Gastrocnemius medialis (tissue), 4 donors: ENCODE data around the gene SH3BP5. TPM values are rescaled to one million over a fixed set of nuclear protein-coding genes. Genes with fewer than 3 reads are reported as not detected.

ENCODE experiments used
- ATAC-seq, 2 donors: fragments of 150-250 bp; one replicate each; pipeline ENCODE4 v1.9.1; 2016
- DNase-seq, 2 donors: peaks; one replicate each; pipeline ENCODE4 v3.0.0-alpha.2; 2019
- H3K27ac ChIP-seq, 4 donors: fragments of 200-600 bp; sonication (generic); 1 replicate in 1 of 4; 2 replicates in 3 of 4; pipeline ENCODE4 v1.5.1; 2016 to 2018; ENCODE audit warnings: mild to moderate bottlenecking in 2 of 4, moderate library complexity in 1 of 4
- H3K27me3 ChIP-seq, 3 donors: fragments of 200-600 bp; sonication (generic) in 2 of 3; 1 replicate in 1 of 3; 2 replicates in 2 of 3; pipeline versions ENCODE4 v1.5.1 to v1.6.0; 2016 to 2019; ENCODE audit warnings: mild to moderate bottlenecking in 1 of 3, moderate library complexity in 1 of 3
- H3K36me3 ChIP-seq, 2 donors: fragments of 200-600 bp; sonication (generic) in 1 of 2; one replicate each; pipeline ENCODE4 v1.5.1; 2017 to 2018
- H3K4me1 ChIP-seq, 2 donors: fragments of 200-600 bp; sonication (generic) in 1 of 2; one replicate each; pipeline ENCODE4 v1.5.1; 2016 to 2017; ENCODE audit warnings: mild to moderate bottlenecking in 2 of 2
- H3K4me3 ChIP-seq, 4 donors: fragments of 200-600 bp; sonication (generic) in 3 of 4; 1 replicate in 1 of 4; 2 replicates in 3 of 4; pipeline ENCODE4 v1.5.1; 2016 to 2019; ENCODE audit warnings: mild to moderate bottlenecking in 2 of 4
- H3K9me3 ChIP-seq, 3 donors: fragments of 200-600 bp; sonication (generic) in 2 of 3; 1 replicate in 1 of 3; 2 replicates in 2 of 3; pipeline ENCODE4 v1.5.1; 2016 to 2019
- POLR2A ChIP-seq, 2 donors: fragments of 450-650 bp; IDR thresholded peaks; one replicate each; pipeline ENCODE4 v1.6.1; 2017; ENCODE audit warnings: antibody characterized with exemption in 2 of 2, mild to moderate bottlenecking in 2 of 2, moderate library complexity in 2 of 2
- in situ Hi-C, 4 donors: fragments of 200-750 bp; cut with MboI; loops; one replicate each; pipeline versions ENCODE4 v1.15.0 to v1.8.0; 2017; ENCODE audit warnings: low sequenced_read_pairs in 4 of 4
- intact Hi-C: fragments of 100-400 bp; cut with DNase I; formaldehyde crosslinking; loops from one replicate; pipeline ENCODE4 v1.15.1; 2023; ENCODE audit warnings: low total_unique reads
- total RNA-seq, 4 donors: library from RNA; depleted of rRNA; stranded (reverse); fragments of >200 nt; gene quantifications; one replicate each; pipeline versions ENCODE4 v1.1.0 to v1.2.3, GENCODE V29; 2016
- TF ChIP-seq, protein P1 (sequence below), 5 experiments: fragments of 450-650 bp in 3 of 5; fragments of 200-600 bp in 2 of 5; sonication (generic) in 2 of 5; IDR thresholded peaks in 4 of 5; conservative IDR thresholded peaks in 1 of 5; 1 replicate in 4 of 5; 2 replicates in 1 of 5; pipeline ENCODE4 v1.5.1; 2016 to 2019; ENCODE audit warnings: antibody characterized with exemption in 5 of 5, mild to moderate bottlenecking in 3 of 5, moderate library complexity in 3 of 5

The SH3BP5 gene
- total RNA-seq, 4 donors from 2014 or later = 31.5 to 111 (median 75.5) TPM

DNA sequence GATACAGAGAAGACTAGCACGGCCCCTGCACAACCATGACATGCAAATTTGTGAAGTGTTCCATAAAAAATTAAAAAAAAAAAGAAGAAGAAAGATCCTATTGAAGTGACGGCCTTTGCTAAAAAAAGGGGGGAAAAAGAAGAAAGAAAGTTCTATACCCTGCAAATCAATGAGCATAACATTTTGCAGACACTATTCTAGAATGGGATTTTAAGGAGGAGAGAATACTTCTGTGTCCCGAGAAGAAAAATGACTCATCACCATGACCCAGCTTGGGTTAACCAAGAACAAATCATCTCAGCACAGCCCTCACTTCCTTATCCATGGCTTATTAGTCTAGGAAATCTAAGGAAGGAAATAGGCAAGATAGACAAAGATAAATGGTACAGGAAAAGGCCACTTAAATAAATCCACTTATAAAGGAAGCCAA lies 7.4 kb upstream of the SH3BP5 start:
- peaks cover 3 to 7% of the 10 kb centered on the region in 2 donors for H3K4me1 ChIP-seq
- intact Hi-C loops = no loop called here
- H3K36me3 ChIP-seq = no peaks in the 10 kb centered on the region
- ATAC-seq = peak; percentile 55 to 64
- no peak overlapping the region for H3K27ac ChIP-seq
- no peaks in the 10 kb centered on the region for H3K9me3 ChIP-seq
- no peak for DNase-seq
- H3K4me3 ChIP-seq = no peak overlapping the region
- TF ChIP-seq, protein P1, sequence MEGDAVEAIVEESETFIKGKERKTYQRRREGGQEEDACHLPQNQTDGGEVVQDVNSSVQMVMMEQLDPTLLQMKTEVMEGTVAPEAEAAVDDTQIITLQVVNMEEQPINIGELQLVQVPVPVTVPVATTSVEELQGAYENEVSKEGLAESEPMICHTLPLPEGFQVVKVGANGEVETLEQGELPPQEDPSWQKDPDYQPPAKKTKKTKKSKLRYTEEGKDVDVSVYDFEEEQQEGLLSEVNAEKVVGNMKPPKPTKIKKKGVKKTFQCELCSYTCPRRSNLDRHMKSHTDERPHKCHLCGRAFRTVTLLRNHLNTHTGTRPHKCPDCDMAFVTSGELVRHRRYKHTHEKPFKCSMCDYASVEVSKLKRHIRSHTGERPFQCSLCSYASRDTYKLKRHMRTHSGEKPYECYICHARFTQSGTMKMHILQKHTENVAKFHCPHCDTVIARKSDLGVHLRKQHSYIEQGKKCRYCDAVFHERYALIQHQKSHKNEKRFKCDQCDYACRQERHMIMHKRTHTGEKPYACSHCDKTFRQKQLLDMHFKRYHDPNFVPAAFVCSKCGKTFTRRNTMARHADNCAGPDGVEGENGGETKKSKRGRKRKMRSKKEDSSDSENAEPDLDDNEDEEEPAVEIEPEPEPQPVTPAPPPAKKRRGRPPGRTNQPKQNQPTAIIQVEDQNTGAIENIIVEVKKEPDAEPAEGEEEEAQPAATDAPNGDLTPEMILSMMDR (IDR thresholded peaks at IDR 0.05 in 4 of 5, conservative IDR thresholded peaks at IDR 0.05 in 1 of 5) = no peak
- TF ChIP-seq POLR2A (IDR thresholded peaks at IDR 0.05) = no peak
- H3K27me3 ChIP-seq = no peaks in the 10 kb centered on the region
- in situ Hi-C loops = loop anchor here in 3 of 4 donors (5.0 to 10.0 kb wide), 5 partner anchors 32 to 72 kb away; no protein-coding TSS in a partner anchor

DNA sequence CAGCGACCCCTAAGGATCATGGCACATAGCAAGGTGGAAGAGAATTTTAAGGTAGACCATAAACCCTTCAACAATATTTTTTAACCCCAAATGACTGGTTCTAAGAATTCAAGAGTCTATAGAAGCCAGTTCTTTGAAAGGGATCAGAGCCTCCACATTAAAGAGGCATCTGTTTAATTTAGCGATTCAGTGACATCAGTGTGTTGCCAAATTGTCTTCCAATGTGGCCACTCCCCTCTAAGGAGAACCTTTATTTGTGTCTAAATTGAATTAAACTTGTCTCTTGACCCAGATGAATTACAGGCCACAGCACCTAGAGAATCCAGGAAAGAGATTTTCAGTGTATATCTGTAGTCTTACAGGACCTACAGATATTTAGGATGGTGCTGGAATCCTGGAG lies 6.6 kb upstream of the SH3BP5 start:
- in situ Hi-C loops = loop anchor here in 3 of 4 donors (5.0 to 10.0 kb wide), 5 partner anchors 33 to 72 kb away; no protein-coding TSS in a partner anchor
- Histone ChIP-seq H3K27ac (no peak overlapping the region), H3K27me3 (no peaks in the 10 kb centered on the region), H3K36me3 (no peaks in the 10 kb centered on the region), H3K9me3 (no peaks in the 10 kb centered on the region), H3K4me1 (peaks cover 0 to 1% of the 10 kb centered on the region in 2 donors), H3K4me3 (no peak overlapping the region)
- DNase-seq (no peak), ATAC-seq (no peak)
- intact Hi-C loops = no loop called here
- TF ChIP-seq, protein P1 (IDR thresholded peaks at IDR 0.05 in 4 of 5, conservative IDR thresholded peaks at IDR 0.05 in 1 of 5) = no peak
- no peak for TF ChIP-seq POLR2A (IDR thresholded peaks at IDR 0.05)

DNA sequence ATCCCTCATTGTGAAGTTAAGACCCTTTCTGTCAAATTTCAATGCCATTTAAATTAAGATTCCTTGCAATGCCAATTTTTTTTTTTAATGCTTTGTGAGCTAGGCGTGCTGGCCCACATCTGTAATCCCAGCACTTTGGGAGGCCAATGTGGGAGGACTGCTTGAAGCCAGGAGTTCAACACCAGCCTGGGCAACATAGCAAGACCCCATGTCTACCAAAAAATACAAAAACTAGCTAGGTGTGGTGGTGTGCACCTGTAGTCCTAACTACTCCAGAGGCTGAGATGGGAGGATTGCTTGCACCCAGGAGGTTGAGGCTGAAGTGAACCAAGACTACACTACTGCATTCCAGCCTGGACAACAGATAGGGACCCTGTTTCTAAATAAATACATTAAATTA lies 5.6 kb upstream of the SH3BP5 start:
- H3K27ac ChIP-seq = no peak overlapping the region
- no peaks in the 10 kb centered on the region for H3K9me3 ChIP-seq
- TF ChIP-seq POLR2A (IDR thresholded peaks at IDR 0.05) = no peak
- TF ChIP-seq, protein P1 (IDR thresholded peaks at IDR 0.05 in 4 of 5, conservative IDR thresholded peaks at IDR 0.05 in 1 of 5) = no peak
- H3K4me3 ChIP-seq = no peak overlapping the region
- peaks cover 6 to 9% of the 10 kb centered on the region in 2 donors for H3K4me1 ChIP-seq
- in situ Hi-C loops (loop anchor here in 3 of 4 donors (5.0 to 10.0 kb wide), 5 partner anchors 34 to 71 kb away; no protein-coding TSS in a partner anchor), intact Hi-C loops (no loop called here)
- no peaks in the 10 kb centered on the region for H3K27me3 ChIP-seq
- H3K36me3 ChIP-seq = no peaks in the 10 kb centered on the region
- ATAC-seq = no peak
- DNase-seq = no peak

DNA sequence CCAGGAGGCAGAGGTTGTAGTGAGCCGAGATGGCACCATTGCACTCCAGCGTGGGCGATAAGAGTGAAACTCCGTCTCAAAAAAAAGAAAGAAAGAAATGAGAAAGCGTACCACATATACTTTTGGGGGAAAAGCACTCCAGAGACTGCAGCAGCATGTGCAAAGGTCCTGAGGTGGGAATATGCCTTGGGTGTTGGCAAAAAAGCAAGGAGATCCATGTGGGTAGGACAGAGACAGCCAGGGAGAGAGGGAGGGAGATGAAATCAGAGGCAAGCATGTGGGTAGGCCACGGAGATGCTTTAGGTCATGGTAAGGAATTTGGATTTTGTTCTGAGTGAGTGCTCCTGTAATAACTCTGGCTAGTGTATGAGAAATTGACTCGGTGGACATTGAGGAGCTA lies 3.7 kb upstream of the SH3BP5 start:
- Histone ChIP-seq H3K4me1 (peaks cover 8 to 14% of the 10 kb centered on the region in 2 donors), H3K36me3 (no peaks in the 10 kb centered on the region), H3K9me3 (no peaks in the 10 kb centered on the region), H3K4me3 (no peak overlapping the region), H3K27me3 (no peaks in the 10 kb centered on the region), H3K27ac (no peak overlapping the region)
- DNase-seq = no peak
- ATAC-seq = no peak
- TF ChIP-seq, protein P1 (IDR thresholded peaks at IDR 0.05 in 4 of 5, conservative IDR thresholded peaks at IDR 0.05 in 1 of 5) = no peak
- no peak for TF ChIP-seq POLR2A (IDR thresholded peaks at IDR 0.05)
- in situ Hi-C loops = loop anchor here in 3 of 4 donors (5.0 to 10.0 kb wide), 5 partner anchors 36 to 69 kb away; no protein-coding TSS in a partner anchor
- intact Hi-C loops = no loop called here

DNA sequence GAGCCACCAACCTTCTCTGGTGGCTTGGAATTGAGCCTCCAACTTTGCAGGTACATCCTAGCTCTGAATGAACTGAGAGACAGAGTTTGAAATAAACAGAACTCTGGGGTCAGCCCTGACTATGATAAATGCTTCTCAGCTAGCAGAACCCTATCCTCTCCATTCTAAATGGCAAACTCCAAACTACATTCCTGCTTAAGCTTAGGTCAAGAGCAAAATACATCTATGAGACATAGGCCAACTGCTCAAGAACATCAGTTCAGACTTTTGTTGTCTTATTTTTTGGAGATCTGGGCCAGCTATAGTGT lies 1.5 kb upstream of the SH3BP5 start:
- DNase-seq = no peak
- Histone ChIP-seq H3K36me3 (no peaks in the 10 kb centered on the region), H3K27ac (no peak overlapping the region), H3K4me1 (peaks cover 26 to 29% of the 10 kb centered on the region in 2 donors), H3K27me3 (no peaks in the 10 kb centered on the region), H3K4me3 (no peak overlapping the region), H3K9me3 (no peaks in the 10 kb centered on the region)
- TF ChIP-seq, protein P1 (IDR thresholded peaks at IDR 0.05 in 4 of 5, conservative IDR thresholded peaks at IDR 0.05 in 1 of 5) = no peak
- no peak for TF ChIP-seq POLR2A (IDR thresholded peaks at IDR 0.05)
- in situ Hi-C loops (loop anchor here in 3 of 4 donors (5.0 to 10.0 kb wide), 4 partner anchors 51 to 67 kb away; no protein-coding TSS in a partner anchor), intact Hi-C loops (no loop called here)
- ATAC-seq = no peak
